K562 (cell line): ENCODE data around the gene ELMO3. TPM values are rescaled to one million over a fixed set of nuclear protein-coding genes. Genes with fewer than 3 reads are reported as not detected.
A peak's percentile ranks its signal among the peaks of the same experiment; 100 is the strongest.

Experiments
- ARID4B ChIP-seq: sonication (generic); formaldehyde crosslinking; IDR thresholded peaks from 2 replicates; pipeline ENCODE4 v1.8.0; 2022; ENCODE audit warnings: mild to moderate bottlenecking, missing genetic modification reagents
- CEBPZ ChIP-seq: fragments of 150-350 bp; IDR thresholded peaks from 2 replicates; pipeline ENCODE4 v1.6.1; 2014; ENCODE audit warnings: low read depth, mild to moderate bottlenecking, low read length, borderline replicate concordance
- FOXK2 ChIP-seq, 2 experiments: fragments of 450-650 bp; IDR thresholded peaks in 1 of 2; conservative IDR thresholded peaks in 1 of 2; 2 replicates each; pipeline ENCODE4 v1.6.1; 2016; ENCODE audit warnings: low read depth in 2 of 2, mild to moderate bottlenecking in 1 of 2
- KDM5B ChIP-seq: fragments of 200-600 bp; sonication (generic); IDR thresholded peaks from 2 replicates; pipeline ENCODE4 v1.6.1; 2012; ENCODE audit warnings: low read depth, mild to moderate bottlenecking, moderate library complexity, low read length, control low read depth, inconsistent platforms; ENCODE audit not compliant: insufficient replicate concordance
- MNT ChIP-seq, 2 experiments: fragments of 450-650 bp; conservative IDR thresholded peaks; 2 replicates each; pipeline ENCODE4 v1.6.1; 2017; ENCODE audit warnings: mild to moderate bottlenecking in 2 of 2, moderate library complexity in 2 of 2
- U2AF2 ChIP-seq: fragments of 200-400 bp; formaldehyde crosslinking; optimal IDR thresholded peaks from 2 replicates; pipeline ENCODE3; 2017; ENCODE audit warnings: low read depth, mild to moderate bottlenecking, low read length
- ZNF551 ChIP-seq: fragments of 250-450 bp; sonication (Bioruptor Pico); IDR thresholded peaks from 2 replicates; pipeline ENCODE4 v1.5.0; 2021; ENCODE audit warnings: mild to moderate bottlenecking, moderate library complexity
- ZNF592 ChIP-seq: fragments of 450-650 bp; IDR thresholded peaks from 2 replicates; pipeline ENCODE4 v1.6.1; 2017; ENCODE audit warnings: antibody characterized with exemption, mild to moderate bottlenecking
- polyA plus RNA-seq, 8 experiments: library from polyadenylated mRNA; depleted of rRNA in 4 of 8; stranded (reverse) in 5 of 8; unstranded in 3 of 8; fragments of >200 nt; fragmentation: Nextera tagmentation in 2 of 8; fragmentation: Illumina TruSeq in 1 of 8; extraction: Ambion mirVana in 2 of 8; extraction: Trizol in 1 of 8; gene quantifications; 2 replicates each; pipeline versions ENCODE4 v1.2.1 to v1.2.3, GENCODE V29; 2011 to 2014; ENCODE audit warnings: inconsistent platforms in 1 of 8, missing spikeins in 1 of 8
- total RNA-seq, 7 experiments: library from RNA; depleted of rRNA in 6 of 7; stranded (reverse); fragments of >200 nt in 6 of 7; fragmentation: Illumina TruSeq in 2 of 7; extraction: Trizol in 2 of 7; gene quantifications; 2 replicates each; pipeline versions ENCODE4 v1.2.1 to v1.2.3, GENCODE V29; 2011 to 2021; ENCODE audit warnings: low replicate concordance in 1 of 7

Gene ELMO3
- total and polyA plus RNA-seq, 9 of the 15 experiments (the other 6 are each of a cell fraction or from before 2014, with no cell fraction given): 0.04 to 5.1 (median 1.5) TPM

GRCh38 chr16:67244387-67245185, 45.7 kb downstream of the ELMO3 start (continued):
- TF ChIP-seq U2AF2: no peak
- no peak for TF ChIP-seq CEBPZ
- TF ChIP-seq ZNF551 (CRISPR knock-in tag): no peak
- TF ChIP-seq ZNF592: 0 out of 2 replicates have a peak, but pooled peaks have one; percentile 32
- TF ChIP-seq ARID4B (CRISPR knock-in tag): no peak
- TF ChIP-seq MNT (conservative IDR thresholded peaks at IDR 0.05): 0 out of 4 replicates have a peak, but pooled peaks of 1 of the 2 experiments have one; percentile 22
- peak; percentile 10 for TF ChIP-seq KDM5B
- 0 out of 4 replicates have a peak, but pooled peaks of 1 of the 2 experiments have one; percentile 38 for TF ChIP-seq FOXK2 (conservative IDR thresholded peaks at IDR 0.05 in 1 of 2, IDR thresholded peaks at IDR 0.05 in 1 of 2; ENCODE audit: low read depth in 2 of 2)
